NCI-H1694 (cell line): Measurements from ENCODE around the gene CREM.

Experiments
- DNase-seq: peaks from one replicate; lab custom pipeline; 2025; lab: John Stamatoyannopoulos, UW

CREM gene

GRCh38 chr10:35136263-35136815 lies 9.7 kb downstream of the CREM start:
- DNase-seq: no peak

DNA sequence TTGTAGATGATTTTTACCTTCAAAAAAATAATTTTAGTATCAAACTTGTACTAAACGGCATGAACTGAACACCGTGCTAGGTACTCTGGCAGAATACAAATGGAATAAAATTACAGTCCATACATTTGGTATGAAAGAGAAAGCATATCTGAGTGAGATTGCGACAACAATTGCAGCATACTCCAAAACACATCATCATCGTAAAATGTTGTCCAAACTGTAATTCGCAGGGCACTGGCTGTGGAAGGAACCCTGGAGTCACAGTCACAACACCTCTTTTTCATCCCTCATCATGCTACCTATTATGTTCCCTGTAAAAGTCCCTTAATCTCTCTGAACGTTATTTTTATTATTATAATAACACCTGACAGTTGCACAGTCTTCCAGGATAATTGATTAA lies 13.5 kb downstream of the CREM start:
- no peak for DNase-seq

GRCh38 chr10:35140727-35141126 lies 14.1 kb downstream of the CREM start:
- DNase-seq: no peak

GRCh38 chr10:35150308-35150707 lies 23.7 kb downstream of the CREM start:
- no peak for DNase-seq

- DNase-seq: no peak
Measured at GRCh38 chr10:35152992-35153391, 26.3 kb downstream of the CREM start.

DNA sequence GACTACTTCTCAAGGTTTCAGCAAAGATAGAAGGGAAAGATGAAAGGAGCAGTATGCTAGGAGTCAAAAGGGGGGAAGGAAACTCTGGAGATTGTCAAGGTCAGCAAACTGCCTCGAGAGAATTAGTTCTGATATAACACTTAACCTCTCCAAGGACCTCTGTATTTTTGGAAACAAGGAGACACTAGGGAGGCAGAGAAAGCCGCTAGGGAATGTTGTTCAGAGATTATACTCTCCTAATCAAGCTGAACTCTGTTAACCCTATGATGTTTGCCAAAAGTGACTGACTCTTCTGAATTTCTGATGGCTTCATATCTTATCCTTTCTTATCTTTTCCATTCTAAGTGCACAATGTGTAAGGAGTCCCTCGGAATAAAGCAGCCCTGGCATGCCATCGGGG lies 27.1 kb downstream of the CREM start:
- no peak for DNase-seq

GRCh38 chr10:35160743-35161142 lies 34.1 kb downstream of the CREM start:
- DNase-seq: no peak

GRCh38 chr10:35161906-35162305 lies 35.3 kb downstream of the CREM start:
- no peak for DNase-seq

DNA sequence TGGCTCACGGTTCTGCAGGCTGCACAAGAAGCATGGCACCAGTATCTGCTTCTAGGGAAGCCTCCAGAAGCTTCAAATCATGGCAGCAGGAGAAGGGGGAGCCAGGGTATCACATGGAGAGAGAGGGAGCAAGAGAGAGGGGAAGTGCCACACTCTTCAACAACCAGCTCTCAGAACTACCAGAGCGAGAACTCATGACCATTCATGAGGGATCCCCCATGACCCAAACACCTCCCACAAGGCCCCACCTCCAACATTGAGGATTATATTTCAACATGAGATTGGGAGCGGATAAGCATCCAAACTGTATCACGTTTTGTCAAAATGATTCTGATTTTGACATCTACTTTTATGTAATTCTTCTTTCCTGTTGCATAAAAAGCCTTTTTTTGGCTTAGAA lies 38.5 kb downstream of the CREM start:
- DNase-seq: no peak

GRCh38 chr10:35165811-35166210 lies 39.2 kb downstream of the CREM start:
- no peak for DNase-seq

GRCh38 chr10:35166607-35167006 lies 40.0 kb downstream of the CREM start:
- DNase-seq: no peak

- no peak for DNase-seq
Measured at GRCh38 chr10:35167342-35167741, 40.7 kb downstream of the CREM start.

- no peak for DNase-seq
Measured at GRCh38 chr10:35172146-35172545, 45.5 kb downstream of the CREM start.

DNA sequence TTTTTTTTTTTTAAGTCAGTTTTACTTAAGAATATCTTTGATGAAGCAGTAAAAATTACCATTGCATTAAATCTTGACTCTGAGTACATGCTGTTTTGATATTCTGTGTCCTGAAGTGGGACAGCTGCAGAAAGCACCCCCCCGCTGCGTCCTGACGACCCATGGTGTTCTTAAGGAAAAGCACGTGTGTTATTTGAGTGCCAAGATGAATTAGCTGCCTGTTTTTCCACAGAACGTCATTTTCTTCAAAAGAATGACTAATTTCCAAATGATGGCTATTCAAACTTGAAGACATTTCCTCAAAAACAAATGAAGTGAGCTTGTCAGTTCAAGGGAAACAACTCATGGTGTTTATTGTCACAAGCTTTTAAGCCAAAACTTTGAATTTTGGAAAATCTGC lies 45.9 kb downstream of the CREM start:
- no peak for DNase-seq

- DNase-seq: no peak
Measured at GRCh38 chr10:35178331-35178730, 51.7 kb downstream of the CREM start.

DNA sequence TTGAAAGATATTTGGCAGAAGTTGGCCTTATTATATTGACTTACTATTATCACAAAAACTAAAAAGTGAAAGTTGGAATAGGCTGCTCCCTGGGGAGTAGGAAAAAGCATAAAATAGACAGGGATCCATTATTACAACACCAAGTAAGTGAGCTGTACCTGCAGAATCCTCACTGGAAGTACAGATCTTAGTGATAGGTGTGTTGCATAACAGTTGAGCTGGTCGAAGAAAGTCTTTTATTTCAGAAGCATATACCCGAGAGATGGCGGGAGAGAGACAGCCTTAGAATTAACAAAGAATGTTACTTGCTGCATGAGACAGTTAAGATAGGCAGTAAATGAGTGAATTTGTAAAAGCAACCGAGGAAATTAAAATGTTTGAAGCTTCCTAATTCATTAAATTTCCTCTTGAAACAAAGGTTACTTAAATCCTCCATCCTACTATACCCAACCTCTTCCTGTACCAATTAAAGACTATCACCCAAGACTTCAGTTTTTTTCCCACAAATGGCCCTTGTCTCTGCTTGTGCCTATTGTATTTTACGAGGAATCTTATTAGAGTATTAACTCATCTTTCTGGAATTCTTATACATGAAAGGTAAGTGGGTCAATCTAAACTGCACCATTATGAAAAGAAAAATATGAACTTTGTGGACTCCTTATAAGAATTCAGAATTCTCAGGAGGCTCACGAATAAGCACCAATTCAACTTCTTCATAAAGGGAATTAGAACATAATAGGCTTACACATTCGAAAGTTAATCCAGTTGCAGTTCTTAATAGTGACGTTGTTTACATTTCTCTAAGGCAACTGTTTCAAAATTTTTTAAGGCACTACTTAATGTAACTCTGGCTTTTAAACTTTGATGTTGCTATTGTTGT lies 56.2 kb downstream of the CREM start:
- no peak for DNase-seq

- no peak for DNase-seq
Measured at GRCh38 chr10:35184527-35185171, 58.0 kb downstream of the CREM start.

DNA sequence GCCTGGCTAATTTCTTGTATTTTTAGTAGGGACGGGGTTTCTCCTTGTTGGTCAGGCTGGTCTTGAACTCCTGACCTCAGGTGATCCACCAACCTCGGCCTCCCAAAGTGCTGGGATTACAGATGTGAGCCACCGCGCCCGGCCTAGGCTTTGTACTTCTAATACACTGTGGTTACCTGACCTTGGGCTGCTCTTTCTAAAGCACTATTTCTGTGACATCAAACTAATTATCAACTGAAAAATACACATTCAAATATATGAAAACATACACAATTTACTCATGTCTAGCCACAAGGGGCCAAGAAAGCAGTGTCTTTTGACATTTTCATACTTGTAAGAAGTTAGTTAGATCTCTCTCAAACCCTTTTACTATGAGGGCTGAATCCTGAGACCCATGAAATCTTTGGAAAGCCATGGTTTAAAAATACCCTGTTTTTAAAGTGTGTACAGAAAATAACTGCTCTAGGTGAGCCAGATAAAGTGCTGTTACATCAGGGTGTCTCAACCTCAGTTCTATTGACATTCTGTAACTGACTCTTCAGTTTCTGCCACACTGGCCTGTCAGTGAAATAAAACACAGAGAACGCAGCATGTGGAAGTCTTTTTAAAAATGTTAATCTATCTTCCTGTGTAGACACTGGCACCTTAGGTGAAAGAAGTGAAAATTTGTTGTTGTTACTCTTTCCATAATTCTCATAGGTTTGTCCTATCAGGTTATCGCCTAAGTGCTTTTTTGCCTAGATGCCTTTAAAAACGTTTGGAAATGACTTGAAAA lies 58.8 kb downstream of the CREM start:
- no peak for DNase-seq

GRCh38 chr10:35188954-35189353 lies 62.3 kb downstream of the CREM start:
- DNase-seq: no peak

- no peak for DNase-seq
Measured at GRCh38 chr10:35191523-35191922, 64.9 kb downstream of the CREM start.

- DNase-seq: no peak
Measured at GRCh38 chr10:35192645-35193249, 66.1 kb downstream of the CREM start.

- DNase-seq: no peak
Measured at GRCh38 chr10:35194471-35194870, 67.8 kb downstream of the CREM start.
